Liver (tissue), 3 donors: ENCODE measurements around the gene MBD6.

Source experiments
- CTCF ChIP-seq: fragments of 150-350 bp; IDR thresholded peaks from 2 replicates; pipeline ENCODE4 v1.5.1; 2017; ENCODE audit warnings: improper control_type of control experiment, low read depth, low read length; ENCODE audit not compliant: missing input control
- GABPA ChIP-seq, 2 donors: IDR thresholded peaks in 1 of 2; conservative IDR thresholded peaks in 1 of 2; 2 replicates each; pipeline ENCODE4 v1.6.1; 2016; ENCODE audit warnings: antibody characterized with exemption in 2 of 2, mild to moderate bottlenecking in 1 of 2, moderate library complexity in 1 of 2
- JUND ChIP-seq, 2 donors: IDR thresholded peaks; 2 replicates each; pipeline ENCODE4 v1.6.1; 2016; ENCODE audit warnings: antibody characterized with exemption in 2 of 2
- RAD21 ChIP-seq, 2 donors: IDR thresholded peaks; 2 replicates each; pipeline ENCODE4 v1.6.1; 2016; ENCODE audit warnings: antibody characterized with exemption in 2 of 2, mild to moderate bottlenecking in 2 of 2
- REST ChIP-seq: IDR thresholded peaks from 2 replicates; pipeline ENCODE4 v1.6.1; 2016; ENCODE audit warnings: antibody characterized with exemption, mild to moderate bottlenecking
- ZBTB33 ChIP-seq: IDR thresholded peaks from 2 replicates; pipeline ENCODE4 v1.6.1; 2016; ENCODE audit warnings: antibody characterized with exemption
- donor health status: healthy.
- donor health status: healthy.

- TF ChIP-seq ZBTB33 (no peak), CTCF (no peak), JUND (IDR thresholded peaks at IDR 0.05) (no peak), RAD21 (IDR thresholded peaks at IDR 0.05) (no peak), GABPA (IDR thresholded peaks at IDR 0.05 in 1 of 2, conservative IDR thresholded peaks at IDR 0.05 in 1 of 2) (no peak), REST (no peak)
These were observed 11.6 kb downstream of the MBD6 start for GRCh38 chr12:57534250-57534649.
